ENCODE data around the gene SIPA1L3. TPM values are rescaled to one million over a fixed set of nuclear protein-coding genes. Genes with fewer than 3 reads are reported as not detected.

SIPA1L3 gene
- total RNA-seq, 3 donors from 2014 or later = 9.6 to 29.8 (median 28.5) TPM

- no peaks in the 10 kb centered on the region for H3K27me3 ChIP-seq
- H3K36me3 ChIP-seq = no peaks in the 10 kb centered on the region
- intact Hi-C loops (cut with DNase I; ENCODE audit: low total_unique reads) = no loop called here
- DNase-seq (ENCODE audit: low spot score in 2 of 2) = no peak
- H3K9me3 ChIP-seq = no peaks in the 10 kb centered on the region
- H3K4me1 ChIP-seq = no peaks in the 10 kb centered on the region
- TF ChIP-seq CTCF (IDR thresholded peaks at IDR 0.05) = no peak
- TF ChIP-seq POLR2AphosphoS5 (IDR thresholded peaks at IDR 0.05) = no peak
- no peak for TF ChIP-seq POLR2A (IDR thresholded peaks at IDR 0.05)
- H3K4me3 ChIP-seq = no peak overlapping the region
- H3K27ac ChIP-seq = no peak overlapping the region
These were observed 140.0 kb downstream of the SIPA1L3 start for GRCh38 chr19:38047049-38047438.

- no peaks in the 10 kb centered on the region for H3K36me3 ChIP-seq
- H3K9me3 ChIP-seq = no peaks in the 10 kb centered on the region
- H3K27ac ChIP-seq = peak overlapping the region in 1 of 2 donors; percentile 7
- H3K4me1 ChIP-seq = no peaks in the 10 kb centered on the region
- no peak for DNase-seq (ENCODE audit: low spot score in 2 of 2)
- no peaks in the 10 kb centered on the region for H3K27me3 ChIP-seq
- intact Hi-C loops (cut with DNase I; ENCODE audit: low total_unique reads) = no loop called here
- TF ChIP-seq POLR2A (IDR thresholded peaks at IDR 0.05) (no peak), CTCF (IDR thresholded peaks at IDR 0.05) (no peak), POLR2AphosphoS5 (IDR thresholded peaks at IDR 0.05) (no peak)
- H3K4me3 ChIP-seq = no peak overlapping the region
These were observed 140.6 kb downstream of the SIPA1L3 start for GRCh38 chr19:38047641-38048040.

GRCh38 chr19:38049105-38049649, 142.2 kb downstream of the SIPA1L3 start:
- Histone ChIP-seq H3K4me3 (no peak overlapping the region), H3K27ac (no peak overlapping the region), H3K36me3 (no peaks in the 10 kb centered on the region), H3K9me3 (no peaks in the 10 kb centered on the region), H3K27me3 (no peaks in the 10 kb centered on the region), H3K4me1 (no peaks in the 10 kb centered on the region)
- DNase-seq (ENCODE audit: low spot score in 2 of 2) = no peak
- intact Hi-C loops (cut with DNase I; ENCODE audit: low total_unique reads) = no loop called here
- TF ChIP-seq CTCF (IDR thresholded peaks at IDR 0.05) = no peak
- no peak for TF ChIP-seq POLR2A (IDR thresholded peaks at IDR 0.05)
- TF ChIP-seq POLR2AphosphoS5 (IDR thresholded peaks at IDR 0.05) = no peak

GRCh38 chr19:38055010-38055409, 148.0 kb downstream of the SIPA1L3 start:
- H3K27me3 ChIP-seq = no peaks in the 10 kb centered on the region
- no peak for TF ChIP-seq POLR2AphosphoS5 (IDR thresholded peaks at IDR 0.05)
- no peak for TF ChIP-seq CTCF (IDR thresholded peaks at IDR 0.05)
- no peak for TF ChIP-seq POLR2A (IDR thresholded peaks at IDR 0.05)
- DNase-seq (ENCODE audit: low spot score in 2 of 2) = no peak
- no peaks in the 10 kb centered on the region for H3K36me3 ChIP-seq
- no peaks in the 10 kb centered on the region for H3K9me3 ChIP-seq
- intact Hi-C loops (cut with DNase I; ENCODE audit: low total_unique reads) = loop anchor here (5.0 kb wide), 1 partner anchor 33 kb away; no protein-coding TSS in a partner anchor
- peaks cover 0 to 11% of the 10 kb centered on the region in 2 donors for H3K4me1 ChIP-seq
- H3K27ac ChIP-seq = peak overlapping the region in 1 of 2 donors; percentile 36
- H3K4me3 ChIP-seq = no peak overlapping the region

GRCh38 chr19:38055655-38056521, 148.9 kb downstream of the SIPA1L3 start:
- Histone ChIP-seq H3K36me3 (no peaks in the 10 kb centered on the region), H3K27me3 (no peaks in the 10 kb centered on the region), H3K4me1 (peaks cover 0 to 11% of the 10 kb centered on the region in 2 donors), H3K27ac (peak overlapping the region; percentile 29 to 36), H3K4me3 (no peak overlapping the region), H3K9me3 (no peaks in the 10 kb centered on the region)
- no peak for TF ChIP-seq POLR2A (IDR thresholded peaks at IDR 0.05)
- TF ChIP-seq CTCF (IDR thresholded peaks at IDR 0.05) = no peak
- TF ChIP-seq POLR2AphosphoS5 (IDR thresholded peaks at IDR 0.05) = no peak
- intact Hi-C loops (cut with DNase I; ENCODE audit: low total_unique reads) = loop anchor here (5.0 kb wide), 1 partner anchor 34 kb away; no protein-coding TSS in a partner anchor
- DNase-seq (ENCODE audit: low spot score in 2 of 2) = no peak

All from breast epithelium (tissue), 4 donors.